GM18499 (cell line): ENCODE measurements around the gene DSCAML1.

Experiments used
- ATAC-seq: cut with Tn5 transposase; IDR thresholded peaks from one replicate; pipeline ENCODE4 v1.9.1; 2021; ENCODE audit warnings: moderate number of reproducible peaks; ENCODE audit not compliant: insufficient read depth, unreplicated experiment

Gene DSCAML1, protein sequence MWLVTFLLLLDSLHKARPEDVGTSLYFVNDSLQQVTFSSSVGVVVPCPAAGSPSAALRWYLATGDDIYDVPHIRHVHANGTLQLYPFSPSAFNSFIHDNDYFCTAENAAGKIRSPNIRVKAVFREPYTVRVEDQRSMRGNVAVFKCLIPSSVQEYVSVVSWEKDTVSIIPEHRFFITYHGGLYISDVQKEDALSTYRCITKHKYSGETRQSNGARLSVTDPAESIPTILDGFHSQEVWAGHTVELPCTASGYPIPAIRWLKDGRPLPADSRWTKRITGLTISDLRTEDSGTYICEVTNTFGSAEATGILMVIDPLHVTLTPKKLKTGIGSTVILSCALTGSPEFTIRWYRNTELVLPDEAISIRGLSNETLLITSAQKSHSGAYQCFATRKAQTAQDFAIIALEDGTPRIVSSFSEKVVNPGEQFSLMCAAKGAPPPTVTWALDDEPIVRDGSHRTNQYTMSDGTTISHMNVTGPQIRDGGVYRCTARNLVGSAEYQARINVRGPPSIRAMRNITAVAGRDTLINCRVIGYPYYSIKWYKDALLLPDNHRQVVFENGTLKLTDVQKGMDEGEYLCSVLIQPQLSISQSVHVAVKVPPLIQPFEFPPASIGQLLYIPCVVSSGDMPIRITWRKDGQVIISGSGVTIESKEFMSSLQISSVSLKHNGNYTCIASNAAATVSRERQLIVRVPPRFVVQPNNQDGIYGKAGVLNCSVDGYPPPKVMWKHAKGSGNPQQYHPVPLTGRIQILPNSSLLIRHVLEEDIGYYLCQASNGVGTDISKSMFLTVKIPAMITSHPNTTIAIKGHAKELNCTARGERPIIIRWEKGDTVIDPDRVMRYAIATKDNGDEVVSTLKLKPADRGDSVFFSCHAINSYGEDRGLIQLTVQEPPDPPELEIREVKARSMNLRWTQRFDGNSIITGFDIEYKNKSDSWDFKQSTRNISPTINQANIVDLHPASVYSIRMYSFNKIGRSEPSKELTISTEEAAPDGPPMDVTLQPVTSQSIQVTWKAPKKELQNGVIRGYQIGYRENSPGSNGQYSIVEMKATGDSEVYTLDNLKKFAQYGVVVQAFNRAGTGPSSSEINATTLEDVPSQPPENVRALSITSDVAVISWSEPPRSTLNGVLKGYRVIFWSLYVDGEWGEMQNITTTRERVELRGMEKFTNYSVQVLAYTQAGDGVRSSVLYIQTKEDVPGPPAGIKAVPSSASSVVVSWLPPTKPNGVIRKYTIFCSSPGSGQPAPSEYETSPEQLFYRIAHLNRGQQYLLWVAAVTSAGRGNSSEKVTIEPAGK (N-terminal part only)

GRCh38 chr11:117796872-117797529 is at the start of gene DSCAML1:
DSCAML1 (minus strand) TSS chr11:117797216; CDS start chr11:117797079, 137 bp downstream.
- no peak for ATAC-seq

DNA sequence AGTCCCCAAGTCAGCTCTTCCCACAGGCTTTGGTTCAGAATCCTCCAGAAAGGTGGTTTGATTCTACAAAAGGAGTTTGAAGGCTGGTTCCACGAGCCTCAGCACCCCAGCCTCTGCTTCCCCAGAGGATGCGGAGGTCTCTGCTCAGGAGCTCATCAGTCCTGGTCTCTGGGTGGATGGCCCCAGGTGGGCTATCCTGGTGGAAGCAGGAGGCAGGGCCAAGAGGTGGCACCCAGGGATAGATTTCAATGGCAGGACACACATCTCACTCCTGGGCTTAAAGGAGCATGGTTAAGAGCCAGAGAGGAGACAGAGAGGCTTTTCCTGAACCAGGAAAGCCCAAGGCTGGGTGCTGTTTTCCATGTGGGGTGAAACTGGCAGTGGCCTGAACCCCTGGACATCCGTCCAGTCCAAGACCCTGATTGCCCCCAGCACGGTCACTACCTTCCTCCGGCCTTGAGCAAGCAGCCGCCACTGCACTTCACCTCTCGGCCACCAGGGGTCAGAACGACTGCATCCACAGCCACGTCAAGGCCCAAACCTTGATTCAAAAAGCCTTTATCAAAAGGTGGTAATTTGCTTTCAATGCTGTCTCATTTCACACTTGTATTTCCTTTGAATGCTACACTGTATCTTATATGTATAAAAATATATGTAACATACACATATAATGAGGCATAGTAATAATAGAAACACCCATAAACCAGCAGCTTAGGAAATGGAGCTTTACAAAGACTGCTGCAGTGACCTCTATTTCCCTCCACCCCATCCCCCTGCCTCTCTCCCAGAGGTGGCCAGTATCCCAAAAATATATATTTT is 46.9 kb upstream of the DSCAML1 start:
- no peak for ATAC-seq

GRCh38 chr11:117842131-117842941 is 45.3 kb upstream of the DSCAML1 start:
- ATAC-seq, result no peak

GRCh38 chr11:117841551-117842031 is 44.6 kb upstream of the DSCAML1 start:
- no peak for ATAC-seq

- ATAC-seq, result no peak
Observed at GRCh38 chr11:117840881-117841550, 44.0 kb upstream of the DSCAML1 start.

GRCh38 chr11:117839936-117840813 is 43.2 kb upstream of the DSCAML1 start:
- ATAC-seq, result no peak

- ATAC-seq, result no peak
Observed at GRCh38 chr11:117839380-117839881, 42.4 kb upstream of the DSCAML1 start.

- no peak for ATAC-seq
Observed at GRCh38 chr11:117838901-117839300, 41.9 kb upstream of the DSCAML1 start.

- no peak for ATAC-seq
Observed at GRCh38 chr11:117837791-117838190, 40.8 kb upstream of the DSCAML1 start.

GRCh38 chr11:117837070-117837776 is 40.2 kb upstream of the DSCAML1 start:
- no peak for ATAC-seq

DNA sequence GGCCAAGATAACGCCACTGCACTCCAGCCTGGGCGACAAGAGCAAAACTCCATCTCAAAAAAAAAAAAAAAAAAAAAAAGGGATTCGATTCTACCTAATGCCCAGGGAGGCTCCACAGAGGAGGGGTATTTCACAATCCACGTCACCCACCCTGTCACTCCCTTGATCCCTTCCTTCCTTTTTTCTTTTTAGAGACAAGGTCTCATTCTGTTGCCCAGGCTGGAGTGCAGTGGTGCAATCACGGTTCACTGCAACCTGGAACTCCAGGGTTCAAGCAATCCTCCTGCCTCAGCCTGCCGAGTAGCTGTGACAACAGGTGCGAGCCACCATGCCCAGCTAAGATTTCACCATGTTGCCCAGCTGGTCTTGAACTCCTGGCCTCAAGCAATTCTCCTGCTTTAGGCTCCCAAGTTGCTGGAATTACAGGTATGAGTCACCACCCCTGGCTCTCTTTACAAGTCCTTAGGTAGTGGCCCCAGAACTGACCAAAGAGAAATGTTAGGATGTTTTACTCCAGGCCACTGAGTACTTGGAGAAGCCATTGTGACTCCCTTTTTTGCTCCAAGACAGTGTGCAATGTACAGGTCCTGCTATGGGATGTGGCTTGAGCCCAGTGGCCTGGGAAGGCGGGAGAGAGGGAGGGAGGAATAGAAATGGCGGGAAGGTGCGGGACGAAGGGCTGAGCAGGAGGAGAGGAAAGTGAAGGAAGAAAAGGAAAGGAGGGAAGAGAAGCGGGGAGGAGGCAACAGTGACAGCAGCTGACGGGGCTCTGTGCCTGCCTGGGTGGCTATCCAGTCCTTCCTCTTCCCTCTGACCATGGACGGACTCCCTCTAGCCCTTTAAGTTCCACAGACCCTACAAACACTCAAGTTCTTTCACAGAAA is 39.3 kb upstream of the DSCAML1 start:
- no peak for ATAC-seq

DNA sequence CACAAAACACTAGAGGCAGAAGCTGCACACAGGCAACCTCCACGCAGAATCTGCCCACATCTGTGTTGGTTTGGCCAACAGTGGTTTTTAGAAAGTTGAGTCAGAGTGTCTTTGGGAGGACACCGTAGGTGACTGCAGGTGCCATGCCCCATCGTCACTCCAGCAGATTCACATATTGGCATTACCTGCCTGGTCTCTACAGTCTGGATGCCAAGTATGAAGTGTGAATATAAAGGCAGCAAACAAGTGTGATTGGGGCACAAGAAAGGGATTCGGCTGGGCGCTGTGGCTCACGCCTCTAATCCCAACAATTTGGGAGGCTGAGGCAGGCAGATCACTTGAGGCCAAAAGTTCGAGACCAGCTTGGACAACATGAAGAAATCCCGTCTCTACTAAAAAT is 38.6 kb upstream of the DSCAML1 start:
- ATAC-seq, result no peak

GRCh38 chr11:117834838-117835443 is 37.9 kb upstream of the DSCAML1 start:
- ATAC-seq, result no peak

DNA sequence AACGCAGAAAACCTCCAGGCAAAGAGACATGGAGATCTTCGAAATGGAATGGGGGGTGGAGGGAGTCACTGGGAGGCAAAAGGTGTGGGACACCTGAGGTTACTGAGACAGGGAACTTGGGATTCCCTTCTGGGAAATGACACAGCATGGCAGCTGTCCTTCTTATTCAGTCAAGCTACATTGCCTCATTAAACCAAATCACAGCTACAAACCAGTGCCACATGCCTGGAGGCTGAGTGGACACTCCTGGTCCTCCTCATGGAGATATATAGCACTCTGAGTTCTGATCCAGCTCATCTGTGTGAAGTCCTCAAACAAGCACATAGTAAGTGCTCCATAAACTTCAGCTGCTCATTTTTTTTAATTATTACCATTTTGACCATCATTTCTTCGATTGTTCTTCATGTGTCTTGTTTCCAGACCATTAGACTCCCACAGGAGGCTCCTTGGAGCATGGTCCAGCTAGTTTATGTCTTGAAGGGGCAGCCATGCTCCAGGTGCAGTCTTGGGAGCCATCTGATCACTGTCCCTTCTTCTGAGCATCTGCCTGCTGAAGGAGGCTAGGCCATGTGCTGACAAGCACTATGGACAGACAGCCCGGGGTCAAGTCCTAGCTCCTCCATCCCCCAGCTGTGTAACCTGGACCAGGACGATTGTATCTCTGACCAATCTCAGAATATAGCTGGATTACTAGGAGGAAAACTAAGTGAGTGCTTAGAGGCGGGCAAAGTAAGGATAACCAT is 37.2 kb upstream of the DSCAML1 start:
- ATAC-seq, result no peak
